Endothelial cell of umbilical vein (primary cell): Measurements from ENCODE around the gene NTF4.
"Not testable (repeated sequence)": the region's sequence is repeated elsewhere in the genome, so short reads cannot be mapped to it uniquely, and the experiment has no call there.

ENCODE experiments used
- EZH2 ChIP-seq: IDR thresholded peaks from 2 replicates; pipeline ENCODE4 v1.6.1; 2012; ENCODE audit warnings: borderline replicate concordance, low read depth, mild to moderate bottlenecking, moderate library complexity, low read length, inconsistent platforms; ENCODE audit not compliant: severe bottlenecking
- GATA2 ChIP-seq: IDR thresholded peaks from 2 replicates; pipeline ENCODE4 v1.7.0; 2011; ENCODE audit warnings: low read depth, mild to moderate bottlenecking, moderate library complexity, mixed read lengths, low read length; ENCODE audit not compliant: insufficient read length, insufficient read depth
- MYC ChIP-seq: IDR thresholded peaks from one replicate; pipeline ENCODE4 v1.6.1; 2011; ENCODE audit warnings: mild to moderate bottlenecking, low read depth, low read length
- POLR2A ChIP-seq: IDR thresholded peaks from 2 replicates; pipeline ENCODE4 v1.6.1; 2012; ENCODE audit warnings: low read depth, mild to moderate bottlenecking, control low read depth, low read length
- TF ChIP-seq, protein P1 (sequence below), 2 donors: IDR thresholded peaks; 1 replicate in 1 of 2; 2 replicates in 1 of 2; pipeline ENCODE4 v1.5.1; 2011; ENCODE audit warnings: low read length in 2 of 2, mild to moderate bottlenecking in 2 of 2, moderate library complexity in 2 of 2, control low read depth in 1 of 2, inconsistent platforms in 1 of 2, low read depth in 1 of 2; ENCODE audit not compliant: insufficient read depth in 1 of 2; ENCODE audit errors: extremely low read depth in 1 of 2

GRCh38 chr19:49049011-49049410 is 15.6 kb downstream of the NTF4 start, which contains the start of gene CGB8:
- TF ChIP-seq, protein P1, sequence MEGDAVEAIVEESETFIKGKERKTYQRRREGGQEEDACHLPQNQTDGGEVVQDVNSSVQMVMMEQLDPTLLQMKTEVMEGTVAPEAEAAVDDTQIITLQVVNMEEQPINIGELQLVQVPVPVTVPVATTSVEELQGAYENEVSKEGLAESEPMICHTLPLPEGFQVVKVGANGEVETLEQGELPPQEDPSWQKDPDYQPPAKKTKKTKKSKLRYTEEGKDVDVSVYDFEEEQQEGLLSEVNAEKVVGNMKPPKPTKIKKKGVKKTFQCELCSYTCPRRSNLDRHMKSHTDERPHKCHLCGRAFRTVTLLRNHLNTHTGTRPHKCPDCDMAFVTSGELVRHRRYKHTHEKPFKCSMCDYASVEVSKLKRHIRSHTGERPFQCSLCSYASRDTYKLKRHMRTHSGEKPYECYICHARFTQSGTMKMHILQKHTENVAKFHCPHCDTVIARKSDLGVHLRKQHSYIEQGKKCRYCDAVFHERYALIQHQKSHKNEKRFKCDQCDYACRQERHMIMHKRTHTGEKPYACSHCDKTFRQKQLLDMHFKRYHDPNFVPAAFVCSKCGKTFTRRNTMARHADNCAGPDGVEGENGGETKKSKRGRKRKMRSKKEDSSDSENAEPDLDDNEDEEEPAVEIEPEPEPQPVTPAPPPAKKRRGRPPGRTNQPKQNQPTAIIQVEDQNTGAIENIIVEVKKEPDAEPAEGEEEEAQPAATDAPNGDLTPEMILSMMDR (IDR thresholded peaks at IDR 0.05; ENCODE audit: extremely low read depth in 1 of 2, insufficient read depth in 1 of 2, low read depth in 1 of 2, low read length in 2 of 2), result not testable (repeated sequence)
- not testable (repeated sequence) for TF ChIP-seq GATA2, MYC, POLR2A, EZH2
